ENCODE measurements around the gene SLC22A7. TPM values are rescaled to one million over a fixed set of nuclear protein-coding genes. Genes with fewer than 3 reads are reported as not detected.
"Not testable (repeated sequence)": the region's sequence is repeated elsewhere in the genome, so short reads cannot be mapped to it uniquely, and the experiment has no call there.

The SLC22A7 gene
- total RNA-seq, 1 donor from 2014 or later, result not detected

- H3K36me3 Mint-ChIP-seq, result peaks cover 3% of the 10 kb centered on the region
- no peak overlapping the region for H3K4me3 Mint-ChIP-seq
- H3K27ac Mint-ChIP-seq, result no peak overlapping the region
- H3K4me1 Mint-ChIP-seq, result peaks cover 6% of the 10 kb centered on the region
- TF ChIP-seq, protein P1, sequence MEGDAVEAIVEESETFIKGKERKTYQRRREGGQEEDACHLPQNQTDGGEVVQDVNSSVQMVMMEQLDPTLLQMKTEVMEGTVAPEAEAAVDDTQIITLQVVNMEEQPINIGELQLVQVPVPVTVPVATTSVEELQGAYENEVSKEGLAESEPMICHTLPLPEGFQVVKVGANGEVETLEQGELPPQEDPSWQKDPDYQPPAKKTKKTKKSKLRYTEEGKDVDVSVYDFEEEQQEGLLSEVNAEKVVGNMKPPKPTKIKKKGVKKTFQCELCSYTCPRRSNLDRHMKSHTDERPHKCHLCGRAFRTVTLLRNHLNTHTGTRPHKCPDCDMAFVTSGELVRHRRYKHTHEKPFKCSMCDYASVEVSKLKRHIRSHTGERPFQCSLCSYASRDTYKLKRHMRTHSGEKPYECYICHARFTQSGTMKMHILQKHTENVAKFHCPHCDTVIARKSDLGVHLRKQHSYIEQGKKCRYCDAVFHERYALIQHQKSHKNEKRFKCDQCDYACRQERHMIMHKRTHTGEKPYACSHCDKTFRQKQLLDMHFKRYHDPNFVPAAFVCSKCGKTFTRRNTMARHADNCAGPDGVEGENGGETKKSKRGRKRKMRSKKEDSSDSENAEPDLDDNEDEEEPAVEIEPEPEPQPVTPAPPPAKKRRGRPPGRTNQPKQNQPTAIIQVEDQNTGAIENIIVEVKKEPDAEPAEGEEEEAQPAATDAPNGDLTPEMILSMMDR (IDR thresholded peaks at IDR 0.05; ENCODE audit: unreplicated experiment), result peak; percentile 58
- DNase-seq (ENCODE audit: low spot score in 2 of 2, unreplicated experiment in 2 of 2), result no peak
- no peaks in the 10 kb centered on the region for H3K27me3 Mint-ChIP-seq (ENCODE audit: low read depth)
- H3K9me3 Mint-ChIP-seq, result no peaks in the 10 kb centered on the region
Measured at GRCh38 chr6:43334466-43335095, 36.5 kb downstream of the SLC22A7 start.

DNA sequence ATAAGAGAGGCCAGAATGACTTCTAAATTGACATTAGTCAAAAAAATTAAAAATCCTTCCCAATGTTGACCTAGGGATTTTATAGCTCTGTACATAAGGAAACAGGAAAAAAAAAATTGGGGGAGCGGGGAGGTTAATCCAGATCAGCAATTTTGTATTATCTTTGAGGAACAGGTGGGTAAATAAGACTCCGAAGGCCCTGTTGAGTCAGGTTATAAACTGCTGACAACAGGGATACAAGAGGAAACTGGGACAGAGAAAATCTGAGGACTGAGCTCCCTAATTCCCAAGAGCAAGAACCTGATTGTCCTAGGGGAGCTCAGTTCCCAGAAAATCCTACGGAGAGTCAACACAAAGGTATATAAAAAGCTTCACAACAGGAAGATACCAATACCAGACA, 37.4 kb downstream of the SLC22A7 start:
- Mint-ChIP-seq H3K36me3 (peaks cover 12% of the 10 kb centered on the region), H3K4me1 (peaks cover 6% of the 10 kb centered on the region), H3K9me3 (no peaks in the 10 kb centered on the region), H3K27me3 (ENCODE audit: low read depth) (no peaks in the 10 kb centered on the region), H3K27ac (no peak overlapping the region), H3K4me3 (no peak overlapping the region)
- DNase-seq (ENCODE audit: low spot score in 2 of 2, unreplicated experiment in 2 of 2), result no peak
- TF ChIP-seq, protein P1 (IDR thresholded peaks at IDR 0.05; ENCODE audit: unreplicated experiment), result no peak

DNA sequence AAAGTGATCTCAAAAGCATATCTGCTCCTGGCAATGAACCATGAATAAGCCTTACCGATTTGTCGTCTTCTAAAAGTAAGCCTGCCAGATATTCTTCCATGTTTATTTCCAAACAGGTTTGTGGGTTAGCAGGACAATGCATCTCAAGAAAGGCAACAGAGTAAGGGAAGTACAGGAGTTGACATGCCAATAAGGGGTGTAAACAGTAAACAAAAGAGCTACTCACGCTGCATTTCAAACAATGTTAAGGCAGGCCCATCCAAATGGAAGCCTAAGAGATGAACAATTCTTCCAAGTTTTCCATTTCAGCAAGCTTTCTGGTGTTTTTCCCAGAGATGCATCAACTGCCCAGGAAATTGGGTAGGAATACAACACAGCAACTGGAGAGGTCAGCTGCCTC, 38.3 kb downstream of the SLC22A7 start:
- H3K4me1 Mint-ChIP-seq, result peaks cover 6% of the 10 kb centered on the region
- DNase-seq (ENCODE audit: low spot score in 2 of 2, unreplicated experiment in 2 of 2), result no peak
- TF ChIP-seq, protein P1 (IDR thresholded peaks at IDR 0.05; ENCODE audit: unreplicated experiment), result no peak
- no peaks in the 10 kb centered on the region for H3K27me3 Mint-ChIP-seq (ENCODE audit: low read depth)
- H3K36me3 Mint-ChIP-seq, result peaks cover 20% of the 10 kb centered on the region
- no peaks in the 10 kb centered on the region for H3K9me3 Mint-ChIP-seq
- no peak overlapping the region for H3K27ac Mint-ChIP-seq
- no peak overlapping the region for H3K4me3 Mint-ChIP-seq

DNA sequence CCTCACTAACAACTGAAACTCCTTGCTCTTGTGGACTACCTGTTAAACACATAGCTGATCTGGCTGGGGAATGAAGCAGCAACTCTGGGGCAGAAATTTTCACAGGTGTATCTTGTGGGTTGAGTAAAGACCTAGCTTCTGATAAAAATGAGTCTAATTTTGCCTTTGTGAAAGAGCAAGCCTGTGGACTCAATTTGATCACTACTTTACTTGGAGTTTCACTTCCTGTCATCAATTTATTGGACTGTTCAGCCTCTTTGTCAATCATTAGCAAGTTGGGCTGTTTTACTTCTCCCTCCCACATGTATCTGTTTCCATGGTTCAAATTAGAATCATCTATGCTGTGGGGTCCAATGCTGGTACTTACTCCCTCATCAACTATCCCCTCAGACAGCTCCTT, 40.2 kb downstream of the SLC22A7 start:
- Mint-ChIP-seq H3K9me3 (no peaks in the 10 kb centered on the region), H3K27me3 (ENCODE audit: low read depth) (no peaks in the 10 kb centered on the region), H3K27ac (no peak overlapping the region), H3K4me3 (no peak overlapping the region), H3K4me1 (peaks cover 6% of the 10 kb centered on the region), H3K36me3 (peaks cover 33% of the 10 kb centered on the region)
- TF ChIP-seq, protein P1 (IDR thresholded peaks at IDR 0.05; ENCODE audit: unreplicated experiment), result no peak
- no peak for DNase-seq (ENCODE audit: low spot score in 2 of 2, unreplicated experiment in 2 of 2)

DNA sequence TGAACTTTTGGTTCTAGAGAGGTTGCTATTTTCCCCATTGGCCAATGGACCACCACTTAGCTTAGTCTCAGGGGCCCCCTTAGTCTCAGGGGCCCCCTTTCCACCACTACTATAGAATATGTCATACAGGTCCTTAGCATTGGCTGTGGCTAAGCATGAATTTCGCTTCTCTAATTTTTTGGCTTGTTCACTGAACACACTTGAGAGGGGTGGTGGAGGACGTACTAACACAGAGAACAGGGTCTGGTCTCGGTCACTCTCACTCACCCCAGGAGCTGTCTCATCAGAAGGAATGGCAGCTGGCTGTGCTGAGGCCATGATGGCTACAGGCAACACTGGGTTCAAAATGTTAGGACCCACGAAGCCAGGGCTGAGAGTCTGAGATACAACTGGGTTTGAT, 41.1 kb downstream of the SLC22A7 start:
- no peaks in the 10 kb centered on the region for H3K27me3 Mint-ChIP-seq (ENCODE audit: low read depth)
- H3K4me1 Mint-ChIP-seq, result peaks cover 6% of the 10 kb centered on the region
- no peaks in the 10 kb centered on the region for H3K9me3 Mint-ChIP-seq
- H3K4me3 Mint-ChIP-seq, result no peak overlapping the region
- H3K27ac Mint-ChIP-seq, result no peak overlapping the region
- H3K36me3 Mint-ChIP-seq, result peaks cover 36% of the 10 kb centered on the region
- no peak for DNase-seq (ENCODE audit: low spot score in 2 of 2, unreplicated experiment in 2 of 2)
- TF ChIP-seq, protein P1 (IDR thresholded peaks at IDR 0.05; ENCODE audit: unreplicated experiment), result no peak

GRCh38 chr6:43346243-43346642, 48.2 kb downstream of the SLC22A7 start:
- not testable (repeated sequence) for DNase-seq (ENCODE audit: low spot score in 2 of 2, unreplicated experiment in 2 of 2)

More at GRCh38 chr6:43346243-43346642, 48.2 kb downstream of the SLC22A7 start:
- H3K9me3 Mint-ChIP-seq; H3K4me3 Mint-ChIP-seq; H3K4me1 Mint-ChIP-seq; H3K27me3 Mint-ChIP-seq (ENCODE audit: low read depth); H3K27ac Mint-ChIP-seq: not testable (repeated sequence)
- H3K36me3 Mint-ChIP-seq, result peaks cover 25% of the 10 kb centered on the region

Measured in mesothelial cell of epicardium (in vitro differentiated cells).